HG02759 (cell line): Measurements from ENCODE around the gene TEX10.
"Not testable (repeated sequence)": the region's sequence is repeated elsewhere in the genome, so short reads cannot be mapped to it uniquely, and the experiment has no call there.

Experiments used
- ATAC-seq: cut with Tn5 transposase; IDR thresholded peaks from one replicate; pipeline ENCODE4 v1.9.1; 2021; ENCODE audit warnings: mild to moderate bottlenecking, moderate library complexity; ENCODE audit not compliant: unreplicated experiment

The TEX10 gene

GRCh38 chr9:100352727-100353505, at the start of gene TEX10:
TSS of gene TEX10 (minus strand) at chr9:100352942. CDS start at chr9:100349363, 3,579 bp downstream.
- peak; percentile 87 for ATAC-seq

- ATAC-seq = no peak
Measured at GRCh38 chr9:100401042-100401441, 48.3 kb upstream of the TEX10 start.

- ATAC-seq = no peak
Measured at GRCh38 chr9:100397529-100398266, 45.0 kb upstream of the TEX10 start.

GRCh38 chr9:100396769-100397168, 44.0 kb upstream of the TEX10 start:
- ATAC-seq = no peak

- ATAC-seq = no peak
Measured at GRCh38 chr9:100394816-100395215, 42.1 kb upstream of the TEX10 start.

GRCh38 chr9:100394032-100394695, 41.4 kb upstream of the TEX10 start:
- ATAC-seq = no peak

- not testable (repeated sequence) for ATAC-seq
Measured at GRCh38 chr9:100392989-100393388, 40.2 kb upstream of the TEX10 start.

- no peak for ATAC-seq
Measured at GRCh38 chr9:100379862-100380261, 27.1 kb upstream of the TEX10 start.

- no peak for ATAC-seq
Measured at GRCh38 chr9:100377015-100377414, 24.3 kb upstream of the TEX10 start.

GRCh38 chr9:100375658-100376057, 22.9 kb upstream of the TEX10 start:
- ATAC-seq = no peak

GRCh38 chr9:100372648-100373047, 19.9 kb upstream of the TEX10 start:
- no peak for ATAC-seq

- no peak for ATAC-seq
Measured at GRCh38 chr9:100370064-100370723, 17.5 kb upstream of the TEX10 start.

GRCh38 chr9:100368672-100369071, 15.9 kb upstream of the TEX10 start:
- no peak for ATAC-seq

GRCh38 chr9:100366121-100366520, 13.4 kb upstream of the TEX10 start:
- no peak for ATAC-seq

- no peak for ATAC-seq
Measured at GRCh38 chr9:100364013-100364412, 11.3 kb upstream of the TEX10 start.

GRCh38 chr9:100359057-100359456, 6.3 kb upstream of the TEX10 start:
- ATAC-seq = no peak

GRCh38 chr9:100357501-100357900, 4.8 kb upstream of the TEX10 start:
- ATAC-seq = no peak

- ATAC-seq = no peak
Measured at GRCh38 chr9:100355561-100355960, 2.8 kb upstream of the TEX10 start.

GRCh38 chr9:100354121-100354800, 1.5 kb upstream of the TEX10 start:
- no peak for ATAC-seq

- peak; percentile 53 for ATAC-seq
Measured at GRCh38 chr9:100352201-100352726, 478 bp downstream of the TEX10 start.
